GM19025 (cell line): Measurements from ENCODE around the gene KLKB1.
"Not testable (repeated sequence)": the region's sequence is repeated elsewhere in the genome, so short reads cannot be mapped to it uniquely, and the experiment has no call there.

Experiments used
- ATAC-seq: cut with Tn5 transposase; IDR thresholded peaks from one replicate; pipeline ENCODE4 v1.9.1; 2021; ENCODE audit warnings: mild to moderate bottlenecking, low read depth, moderate library complexity; ENCODE audit not compliant: unreplicated experiment

Gene KLKB1

DNA sequence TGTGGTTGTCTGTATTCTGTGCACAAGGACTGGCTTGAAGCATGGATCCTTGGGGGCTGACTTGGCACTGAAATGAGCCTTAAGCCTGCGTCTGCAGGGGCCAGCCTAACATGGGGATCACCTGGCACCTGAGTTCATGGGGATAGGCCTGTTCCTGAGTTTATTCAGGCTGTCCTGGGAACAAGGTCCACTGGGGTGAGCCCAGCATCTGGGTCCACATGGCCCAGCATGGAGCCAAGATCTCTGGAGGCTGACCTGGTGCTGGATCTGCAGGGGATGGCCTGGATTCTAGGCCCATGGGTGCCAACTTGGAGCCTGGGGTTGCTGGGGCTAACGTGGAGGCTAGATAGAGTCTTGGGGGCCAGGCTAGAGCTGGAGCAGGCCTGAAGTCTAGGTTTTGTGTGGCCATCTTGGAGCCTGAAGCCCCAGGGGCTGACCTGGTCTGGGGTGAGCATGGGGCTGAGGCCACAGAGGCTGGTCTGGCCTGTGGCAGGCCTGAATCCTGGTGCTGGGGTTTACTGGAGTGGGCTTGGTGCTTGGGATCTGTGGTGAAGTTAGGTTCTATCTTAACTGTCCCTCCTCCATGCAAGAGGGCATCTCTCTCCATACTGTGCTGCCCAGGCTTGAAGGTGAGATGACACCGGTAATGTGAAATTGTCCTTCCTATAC is 652 bp upstream of the KLKB1 start:
- ATAC-seq = no peak

GRCh38 chr4:186227744-186228513 is 622 bp downstream of the KLKB1 start:
- no peak for ATAC-seq

DNA sequence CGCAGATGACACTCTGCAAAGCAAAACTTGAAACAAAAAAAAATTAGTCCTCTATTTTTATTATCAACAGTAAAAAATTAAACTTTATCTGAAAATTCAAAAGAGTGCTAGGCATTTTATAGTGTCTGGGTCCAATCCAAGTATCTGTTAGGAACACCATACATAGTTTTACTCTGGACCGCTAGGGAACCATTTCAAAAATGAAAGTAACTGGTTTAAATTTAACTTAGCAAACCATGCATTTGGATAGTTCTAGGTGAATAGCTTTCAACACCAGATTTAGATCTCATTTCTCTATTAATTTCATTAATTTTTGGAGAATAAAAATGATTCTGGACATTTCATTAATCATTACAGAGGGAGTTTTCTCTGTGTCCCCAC is 1.2 kb downstream of the KLKB1 start:
- no peak for ATAC-seq

DNA sequence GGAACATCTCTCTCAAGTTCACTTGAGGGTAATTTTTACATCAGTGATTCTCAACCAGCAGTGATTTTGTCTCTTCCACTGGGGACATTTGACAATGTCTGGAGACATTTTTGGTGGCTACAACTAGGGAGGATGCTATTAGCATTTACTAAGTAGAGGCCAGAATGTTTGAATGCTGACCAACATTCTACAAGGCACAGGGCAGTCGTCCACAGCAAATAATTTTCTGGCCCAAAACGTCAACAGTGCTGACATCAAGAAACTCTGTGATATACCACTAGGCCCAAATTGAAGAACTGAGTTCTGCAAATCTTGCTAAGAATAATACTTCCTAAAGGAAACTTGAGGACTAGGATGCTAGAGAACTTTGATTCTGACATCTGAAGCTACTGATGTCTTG is 7.1 kb downstream of the KLKB1 start:
- no peak for ATAC-seq

DNA sequence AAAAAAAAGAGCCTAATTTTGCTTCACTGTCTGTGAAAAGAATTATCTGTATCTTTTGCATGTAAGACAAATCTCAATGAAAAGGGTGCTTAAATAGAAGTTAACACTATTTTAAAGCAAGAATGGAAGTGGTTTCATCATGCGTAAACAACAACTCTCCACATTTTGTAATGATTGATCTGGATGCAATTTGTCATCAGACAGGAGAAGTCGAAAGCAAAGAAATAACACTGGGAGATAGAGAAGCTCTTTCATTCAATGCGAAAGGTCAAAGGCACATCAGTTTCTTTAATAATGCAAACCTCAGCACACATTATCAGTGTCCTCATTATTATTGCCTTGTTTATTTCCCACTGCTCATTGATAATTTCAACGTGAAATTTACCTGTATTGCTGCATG is 8.8 kb downstream of the KLKB1 start:
- ATAC-seq = no peak

GRCh38 chr4:186240452-186240847 is 13.1 kb downstream of the KLKB1 start:
- ATAC-seq = no peak

DNA sequence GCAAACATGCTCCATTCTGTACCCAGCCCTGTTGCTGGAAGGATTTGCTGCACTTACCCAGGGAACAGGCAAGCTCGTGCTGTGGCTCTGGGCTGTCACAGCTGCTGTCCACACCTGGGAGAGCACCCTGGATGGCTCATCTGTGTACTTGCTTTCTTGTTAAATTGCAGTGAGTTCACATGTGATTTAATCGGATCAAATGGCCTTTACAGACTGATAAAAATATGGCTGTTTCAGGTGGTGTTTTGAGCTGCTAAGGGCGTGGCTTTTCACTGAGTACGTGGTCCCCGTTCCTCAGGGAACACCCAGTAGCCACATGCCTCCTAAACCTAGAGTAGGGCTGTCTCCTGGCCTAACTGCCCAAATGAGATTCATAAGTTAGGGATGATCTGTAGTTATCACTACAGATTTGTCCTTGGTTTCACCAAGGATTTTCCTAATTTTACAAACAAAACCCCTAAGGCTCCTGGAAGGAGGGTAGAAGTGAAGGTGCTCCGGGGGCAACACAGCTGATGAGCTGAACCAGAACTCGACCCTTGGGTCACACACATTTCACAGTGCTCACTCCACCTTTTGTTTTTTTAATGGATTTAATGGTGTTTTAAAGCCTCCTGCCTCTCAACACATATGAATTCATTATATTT is 13.7 kb downstream of the KLKB1 start:
- no peak for ATAC-seq

DNA sequence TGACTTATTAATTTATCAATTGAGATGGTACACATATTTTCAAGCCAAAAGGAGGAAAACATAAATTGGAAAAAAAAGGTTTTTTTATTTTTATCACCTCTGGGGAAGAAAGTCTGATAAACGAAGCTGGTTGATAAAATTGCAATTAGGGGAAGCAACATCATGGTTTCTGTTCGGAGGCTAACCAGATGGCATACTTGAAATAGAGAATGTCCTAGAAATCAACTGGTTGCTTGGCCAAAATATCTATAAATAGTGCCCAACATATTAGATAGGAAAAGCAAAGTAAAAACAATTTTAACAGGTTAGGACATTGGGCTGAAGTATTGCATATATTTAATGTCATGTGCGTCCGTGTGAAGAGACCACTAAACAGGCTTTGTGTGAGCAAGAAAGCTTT is 14.3 kb downstream of the KLKB1 start:
- ATAC-seq = no peak

GRCh38 chr4:186242031-186242430 is 14.7 kb downstream of the KLKB1 start:
- not testable (repeated sequence) for ATAC-seq

DNA sequence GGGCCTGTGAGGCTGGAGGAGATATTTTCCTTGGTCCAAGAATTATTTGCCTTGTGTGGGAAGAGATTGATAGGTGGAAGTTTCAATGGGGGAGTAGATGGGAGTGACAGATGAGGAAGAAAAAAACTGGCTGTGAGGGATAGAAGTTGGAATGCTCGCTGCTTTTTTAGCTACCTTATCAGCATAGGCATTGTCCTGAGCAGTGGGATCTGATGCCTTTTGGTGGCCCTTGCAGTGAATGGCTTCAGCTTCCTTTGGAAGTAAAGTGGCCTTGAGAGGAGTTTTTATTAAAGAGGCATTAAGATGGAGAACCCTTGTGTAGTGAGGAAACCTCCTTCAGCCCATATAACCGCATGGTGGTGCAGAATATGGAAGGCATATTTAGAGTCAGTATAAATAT is 16.0 kb downstream of the KLKB1 start:
- no peak for ATAC-seq

DNA sequence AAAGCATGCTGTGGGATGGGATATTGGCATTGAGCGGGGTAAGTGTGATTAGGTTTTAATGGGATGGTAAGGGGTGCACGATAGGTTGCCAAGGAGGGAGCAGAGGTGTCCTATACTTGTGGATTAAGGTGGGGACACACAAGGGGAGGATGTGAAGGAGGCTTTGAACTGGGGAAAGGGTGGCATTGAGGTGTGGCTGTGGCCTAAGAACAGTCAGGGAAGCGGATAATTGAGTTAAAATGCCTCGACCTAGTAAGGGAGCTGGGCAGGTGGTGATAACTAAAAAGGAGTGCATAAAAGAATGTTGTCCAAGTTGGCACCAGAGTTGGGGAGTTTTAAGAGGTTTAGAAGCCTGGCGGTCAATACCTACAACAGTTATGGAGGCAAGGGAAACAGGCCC is 17.5 kb downstream of the KLKB1 start:
- no peak for ATAC-seq

DNA sequence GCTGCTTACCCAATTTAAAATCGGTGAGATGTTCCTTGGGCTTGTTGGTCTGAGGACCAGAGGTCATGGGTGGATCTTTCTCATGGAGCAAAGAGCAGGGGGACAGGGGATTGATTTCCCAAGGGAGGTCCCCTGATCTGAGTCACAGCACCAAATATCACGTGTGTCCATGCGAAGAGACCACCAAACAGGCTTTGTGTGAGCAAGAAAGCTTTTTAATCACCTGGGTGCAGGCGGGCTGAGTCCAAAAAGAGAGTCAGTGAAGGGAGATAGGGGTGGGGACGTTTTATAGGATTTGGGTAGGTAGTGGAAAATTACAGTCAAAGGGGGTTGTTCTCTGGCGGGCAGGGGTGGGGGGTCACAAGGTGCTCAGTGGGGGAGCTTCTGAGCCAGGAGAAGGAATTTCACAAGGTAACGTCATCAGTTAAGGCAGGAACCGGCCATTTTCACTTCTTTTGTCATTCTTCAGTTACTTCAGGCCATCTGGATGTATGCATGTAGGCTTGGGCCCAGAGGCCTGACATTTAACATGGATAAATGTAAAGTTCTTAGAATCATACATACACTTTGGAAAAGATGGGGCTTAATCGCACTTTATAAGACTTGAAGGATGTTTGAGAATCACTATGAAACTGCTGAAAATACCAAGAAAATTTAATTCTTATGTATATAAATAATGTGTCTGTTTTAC is 19.9 kb downstream of the KLKB1 start:
- ATAC-seq = not testable (repeated sequence)

GRCh38 chr4:186248643-186249042 is 21.3 kb downstream of the KLKB1 start:
- no peak for ATAC-seq

DNA sequence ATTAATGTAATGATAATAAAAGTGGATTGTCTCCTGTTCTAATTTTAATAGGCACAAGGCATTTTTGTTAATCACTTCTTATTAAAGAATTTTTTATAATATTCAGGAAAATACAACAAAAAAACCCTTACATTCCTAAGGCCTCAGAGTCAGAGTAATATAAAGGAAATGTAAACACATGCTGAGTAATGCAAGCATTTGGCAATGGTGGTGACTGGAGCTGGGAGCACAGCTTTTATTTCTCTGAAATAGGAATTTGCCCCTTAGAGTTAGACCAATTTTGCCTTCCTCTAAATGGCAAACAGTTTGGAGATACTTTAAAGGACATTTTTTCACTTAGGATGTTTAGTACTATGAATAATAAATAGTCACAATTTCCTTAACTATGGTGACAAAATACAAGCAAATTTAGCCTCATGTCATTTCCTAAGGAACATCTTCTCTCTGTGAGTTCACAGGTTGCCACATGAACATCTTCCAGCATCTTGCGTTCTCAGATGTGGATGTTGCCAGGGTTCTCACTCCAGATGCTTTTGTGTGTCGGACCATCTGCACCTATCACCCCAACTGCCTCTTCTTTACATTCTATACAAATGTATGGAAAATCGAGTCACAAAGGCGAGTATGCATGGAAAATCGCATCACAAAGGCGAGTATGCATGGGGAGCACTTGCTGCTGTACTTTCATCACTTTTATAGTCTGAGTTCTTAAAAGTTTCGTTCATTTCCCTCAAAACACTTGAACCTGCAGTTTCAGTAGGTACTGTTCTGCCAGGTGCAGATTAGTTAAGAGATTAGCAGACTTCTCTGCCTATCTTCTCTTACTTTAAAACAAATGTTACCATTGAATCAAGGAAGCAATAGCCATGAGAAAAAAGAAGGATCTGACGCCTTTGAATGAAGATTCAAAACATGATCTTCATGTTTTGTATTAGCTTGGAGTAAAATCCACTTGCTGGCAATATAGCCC is 22.8 kb downstream of the KLKB1 start:
- ATAC-seq = no peak

DNA sequence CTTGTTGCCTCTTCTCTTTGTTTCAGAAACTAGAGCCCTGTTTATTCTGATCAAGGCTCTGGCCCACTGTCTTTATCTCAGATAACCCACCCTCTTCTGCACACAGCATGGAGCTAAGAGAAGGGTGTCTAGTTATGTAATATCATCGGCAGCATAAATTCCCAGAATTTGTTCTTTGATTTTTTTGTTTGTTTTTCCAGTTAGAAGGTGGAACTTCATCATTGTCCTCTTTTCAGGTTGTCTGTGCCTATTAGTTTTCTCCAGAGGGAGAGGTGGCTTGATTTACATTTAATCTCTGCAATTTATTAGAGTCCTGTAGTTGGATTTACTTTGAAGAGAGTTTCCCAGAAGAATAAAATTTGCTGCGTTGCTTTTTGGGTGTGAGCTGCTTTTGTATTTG is 23.5 kb downstream of the KLKB1 start:
- no peak for ATAC-seq

GRCh38 chr4:186255122-186255521 is 27.8 kb downstream of the KLKB1 start:
- ATAC-seq = no peak

DNA sequence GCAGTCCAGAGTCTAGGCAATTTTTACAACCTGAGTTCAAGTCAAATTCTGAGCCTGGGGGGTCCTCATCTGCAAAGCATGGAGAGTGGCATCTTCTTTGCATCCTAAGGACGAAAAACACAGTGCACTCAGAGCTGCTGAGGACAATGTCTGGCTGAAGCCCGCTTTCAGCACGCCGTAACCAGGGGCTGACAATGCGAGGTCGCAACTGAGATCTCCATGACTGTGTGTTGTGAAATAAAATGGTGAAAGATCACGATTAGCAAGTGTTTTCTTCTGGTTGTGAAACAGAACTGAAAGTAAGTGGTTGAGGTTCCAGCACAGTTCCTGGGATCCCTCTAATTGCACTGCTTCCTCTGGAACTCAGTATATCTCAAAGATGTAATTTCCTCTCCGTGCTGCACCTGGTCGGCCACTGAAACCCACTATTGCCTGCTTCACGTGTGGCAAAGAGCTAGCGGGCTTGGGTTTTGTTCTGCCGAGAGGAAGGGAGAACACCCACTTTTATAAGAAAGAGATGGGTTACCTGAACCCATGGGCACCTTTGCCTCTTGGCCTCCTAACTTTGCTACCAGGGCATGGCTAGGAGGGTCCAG is 31.0 kb downstream of the KLKB1 start:
- no peak for ATAC-seq

DNA sequence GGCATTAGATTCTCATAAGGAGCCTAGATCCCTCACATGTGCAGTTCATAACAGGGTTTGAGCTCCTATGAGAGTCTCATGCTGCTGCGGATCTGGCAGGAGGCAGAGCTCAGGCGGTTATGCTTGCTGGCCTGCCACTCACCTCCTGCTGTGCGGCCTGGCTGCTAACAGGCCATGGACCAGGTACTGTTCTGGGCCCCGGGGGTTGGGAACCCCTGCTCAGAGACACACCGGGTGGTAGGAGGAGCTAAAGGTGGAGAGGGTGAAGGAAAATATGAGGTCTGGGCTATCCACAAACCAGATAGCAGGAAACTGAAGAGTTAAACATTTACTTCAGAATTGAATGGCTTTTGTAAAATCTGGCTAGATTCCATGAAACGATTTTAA is 32.8 kb downstream of the KLKB1 start:
- ATAC-seq = no peak

GRCh38 chr4:186260504-186261448 is 33.5 kb downstream of the KLKB1 start:
- no peak for ATAC-seq
